ENCODE results near the gene CD2BP2. TPM values are rescaled to one million over a fixed set of nuclear protein-coding genes. Genes with fewer than 3 reads are reported as not detected.
A peak's percentile ranks its signal among the peaks of the same experiment; 100 is the strongest.
"Not testable (repeated sequence)": the region's sequence is repeated elsewhere in the genome, so short reads cannot be mapped to it uniquely, and the experiment has no call there.

CD2BP2 gene
- polyA plus RNA-seq, 1 of the 3 experiments (the other 2 are of a cell fraction), result 80.8 TPM

GRCh38 chr16:30396627-30397026 lies 41.5 kb upstream of the CD2BP2 start:
- peaks cover 10 to 18% of the 10 kb centered on the region in 2 experiments; a peak in 2 of 4 replicates for H3K4me1 ChIP-seq (ENCODE audit: control insufficient read depth in 1 of 2, insufficient read depth in 2 of 2, low read depth in 1 of 2, low read length in 1 of 2)
- H2AFZ ChIP-seq (ENCODE audit: low read depth), result not testable (repeated sequence)
- POLR2A ChIA-PET, result interaction anchor here (2.0 to 4.0 kb wide), 3 partner anchors 11 to 14 kb away, joined by 12 to 33 read pairs (median 17); partner anchors contain the start of genes SEPTIN1 and ZNF771

GRCh38 chr16:30395992-30396585 lies 41.0 kb upstream of the CD2BP2 start:
- ChIA-PET CTCF (interaction anchor here (1.0 to 2.7 kb wide), 11 partner anchors 8 to 233 kb away, joined by 3 to 30 read pairs (median 4); partner anchors contain the start of genes DCTPP1, TBC1D10B and ZNF771), POLR2A (interaction anchor here (0.5 to 4.0 kb wide), 7 partner anchors 9 to 41 kb away, joined by 4 to 33 read pairs (median 12); partner anchors contain the start of genes CD2BP2, SEPTIN1 and ZNF771)

More at GRCh38 chr16:30396627-30397026, 41.5 kb upstream of the CD2BP2 start:
- peak overlapping the region; percentile 82 for H3K4me2 ChIP-seq
- H3K27ac ChIP-seq (ENCODE audit: low read depth in 2 of 2, low read length in 1 of 2), result 0 out of 4 replicates have a peak overlapping the region, but pooled peaks of 1 of the 2 experiments have one; percentile 44
- peaks cover 45% of the 10 kb centered on the region for H3F3A ChIP-seq (replicated peaks; ENCODE audit: insufficient read depth)
- WGBS (ENCODE audit: low lambda C conversion rate), result 52% methylated on average over 4 of the region's 4 CpGs
- CTCF ChIA-PET, result interaction anchor here (1.0 to 2.7 kb wide), 5 partner anchors 12 to 31 kb away, joined by 3 to 30 read pairs (median 11); partner anchors contain the start of gene ZNF771
- H3K9me2 ChIP-seq; H3K9ac ChIP-seq; H3K27me3 ChIP-seq (ENCODE audit: insufficient read depth); DNase-seq; H4K20me1 ChIP-seq (ENCODE audit: insufficient read depth); H3K9me3 ChIP-seq: not testable (repeated sequence)
- H3K79me2 ChIP-seq (ENCODE audit: insufficient read depth), result peaks cover 28% of the 10 kb centered on the region
- H3K36me3 ChIP-seq (replicated peaks in 1 of 2; ENCODE audit: control insufficient read depth in 1 of 2, insufficient read depth in 2 of 2, low read length in 1 of 2), result peaks cover 5 to 18% of the 10 kb centered on the region in 2 experiments
- H3K4me3 ChIP-seq (ENCODE audit: low read depth in 2 of 2, low read length in 1 of 2), result peak overlapping the region; percentile 88 to 94; a peak in 2 of 4 replicates

GRCh38 chr16:30395155-30395991 lies 40.3 kb upstream of the CD2BP2 start, which contains the start of gene ZNF48:
TSS of gene ZNF48 (plus strand) at chr16:30395420. CDS start at chr16:30395795, 375 bp downstream.
- 2% methylated on average over 9 of the region's 103 CpGs for WGBS (ENCODE audit: low lambda C conversion rate)
- POLR2A ChIA-PET, result interaction anchor here (0.5 to 4.0 kb wide), 14 partner anchors 9 to 588 kb away, joined by 3 to 33 read pairs (median 6); partner anchors contain the start of genes CD2BP2, SEPTIN1 and ZNF771
- DNase-seq, result peak; percentile 94
- TF ChIP-seq MXI1 (IDR thresholded peaks at IDR 0.05; ENCODE audit: low read depth, low read length), result peak; percentile 76
- 0 out of 2 replicates have a peak, but pooled peaks have one; percentile 21 for TF ChIP-seq FOXM1 (IDR thresholded peaks at IDR 0.05; ENCODE audit: low read depth)
- TF ChIP-seq TEAD4 (IDR thresholded peaks at IDR 0.05; ENCODE audit: borderline replicate concordance, insufficient read depth), result no peak
- TF ChIP-seq ELF1 (IDR thresholded peaks at IDR 0.05), result peak; percentile 83
- no peak; the same call in 1 of the 2 replicates for TF ChIP-seq RAD21 (IDR thresholded peaks at IDR 0.05; ENCODE audit: low read length)
- TF ChIP-seq GABPA (IDR thresholded peaks at IDR 0.05; ENCODE audit: low read depth), result peak; percentile 84
- TF ChIP-seq CHD2 (IDR thresholded peaks at IDR 0.05; ENCODE audit: low read length, partially characterized antibody), result peak; percentile 13
- no peak for TF ChIP-seq REST (IDR thresholded peaks at IDR 0.05; ENCODE audit: low read depth, low read length)
- TF ChIP-seq POLR2AphosphoS5 (IDR thresholded peaks at IDR 0.05; ENCODE audit: low read depth, low read length), result peak; percentile 49
- 0 out of 2 replicates have a peak, but pooled peaks have one; percentile 6 for TF ChIP-seq NFIC (IDR thresholded peaks at IDR 0.05; ENCODE audit: borderline replicate concordance)
- no peak for TF ChIP-seq GATA2 (CRISPR knock-in tag; IDR thresholded peaks at IDR 0.05)
- TF ChIP-seq NRF1 (IDR thresholded peaks at IDR 0.05; ENCODE audit: low read depth, low read length), result no peak
- no peak for TF ChIP-seq EZH2phosphoT487 (IDR thresholded peaks at IDR 0.05; ENCODE audit: borderline replicate concordance, low read depth)
- TF ChIP-seq TCF12 (IDR thresholded peaks at IDR 0.05), result no peak

More at GRCh38 chr16:30395992-30396585, 41.0 kb upstream of the CD2BP2 start:
- Histone ChIP-seq H4K20me1 (ENCODE audit: insufficient read depth) (no peaks in the 10 kb centered on the region), H3K27ac (ENCODE audit: low read depth in 2 of 2, low read length in 1 of 2) (peak overlapping the region; percentile 44 to 96; a peak in 3 of 4 replicates), H3K4me1 (ENCODE audit: control insufficient read depth in 1 of 2, insufficient read depth in 2 of 2, low read depth in 1 of 2, low read length in 1 of 2) (peaks cover 10 to 18% of the 10 kb centered on the region in 2 experiments; a peak in 2 of 4 replicates), H3K79me2 (ENCODE audit: insufficient read depth) (peaks cover 28% of the 10 kb centered on the region), H3K4me3 (ENCODE audit: low read depth in 2 of 2, low read length in 1 of 2) (peak overlapping the region; percentile 88 to 94), H3K4me2 (peak overlapping the region; percentile 82), H3K9me2 (no peaks in the 10 kb centered on the region), H3F3A (replicated peaks; ENCODE audit: insufficient read depth) (peaks cover 40% of the 10 kb centered on the region), H3K27me3 (ENCODE audit: insufficient read depth) (no peaks in the 10 kb centered on the region), H3K9me3 (no peaks in the 10 kb centered on the region), H2AFZ (ENCODE audit: low read depth) (peak overlapping the region; percentile 51; the same call in 1 of the 2 replicates), H3K9ac (peak overlapping the region; percentile 63; the same call in 1 of the 2 replicates), H3K36me3 (replicated peaks in 1 of 2; ENCODE audit: control insufficient read depth in 1 of 2, insufficient read depth in 2 of 2, low read length in 1 of 2) (peaks cover 5 to 18% of the 10 kb centered on the region in 2 experiments)
- peak; percentile 68 for DNase-seq
- WGBS (ENCODE audit: low lambda C conversion rate), result 13% methylated on average over 13 of the region's 13 CpGs
- TF ChIP-seq GATA2 (CRISPR knock-in tag; IDR thresholded peaks at IDR 0.05), result peak; percentile 55
- TF ChIP-seq JUND (IDR thresholded peaks at IDR 0.05), result no peak

More at GRCh38 chr16:30395155-30395991, 40.3 kb upstream of the CD2BP2 start, which contains the start of gene ZNF48:
- Histone ChIP-seq H3K27me3 (ENCODE audit: insufficient read depth) (no peaks in the 10 kb centered on the region), H3K79me2 (ENCODE audit: insufficient read depth) (peaks cover 28% of the 10 kb centered on the region), H2AFZ (ENCODE audit: low read depth) (peak within 1 kb of the TSS; percentile 79), H3F3A (replicated peaks; ENCODE audit: insufficient read depth) (peaks cover 34% of the 10 kb centered on the region), H4K20me1 (ENCODE audit: insufficient read depth) (no peaks in the 10 kb centered on the region), H3K36me3 (replicated peaks in 1 of 2; ENCODE audit: control insufficient read depth in 1 of 2, insufficient read depth in 2 of 2, low read length in 1 of 2) (peaks cover 5 to 18% of the 10 kb centered on the region in 2 experiments), H3K9ac (peak within 1 kb of the TSS; percentile 94), H3K27ac (ENCODE audit: low read depth in 2 of 2, low read length in 1 of 2) (peak within 1 kb of the TSS; percentile 83 to 96), H3K4me1 (ENCODE audit: control insufficient read depth in 1 of 2, insufficient read depth in 2 of 2, low read depth in 1 of 2, low read length in 1 of 2) (peaks cover 10 to 18% of the 10 kb centered on the region in 2 experiments; a peak in 2 of 4 replicates), H3K4me2 (peak within 1 kb of the TSS; percentile 82), H3K9me3 (no peaks in the 10 kb centered on the region), H3K9me2 (no peaks in the 10 kb centered on the region), H3K4me3 (ENCODE audit: low read depth in 2 of 2, low read length in 1 of 2) (peak within 1 kb of the TSS; percentile 88 to 94)
- CTCF ChIA-PET, result interaction anchor here (0.8 to 2.7 kb wide), 14 partner anchors 9 to 234 kb away, joined by 3 to 30 read pairs (median 4); partner anchors contain the start of genes DCTPP1, TBC1D10B and ZNF771

Data from SK-N-SH (cell line).